Smooth muscle cell of the brain vasculature (primary cell): ENCODE data around the gene LAMC2.
"Not testable (repeated sequence)": the region's sequence is repeated elsewhere in the genome, so short reads cannot be mapped to it uniquely, and the experiment has no call there.

Experiments
- DNase-seq: peaks from one replicate; pipeline ENCODE4 v3.0.0-alpha.2; 2012; ENCODE audit warnings: low read depth, low spot score

Gene LAMC2

GRCh38 chr1:183263886-183264602 lies 78.0 kb downstream of the LAMC2 start:
- no peak for DNase-seq

DNA sequence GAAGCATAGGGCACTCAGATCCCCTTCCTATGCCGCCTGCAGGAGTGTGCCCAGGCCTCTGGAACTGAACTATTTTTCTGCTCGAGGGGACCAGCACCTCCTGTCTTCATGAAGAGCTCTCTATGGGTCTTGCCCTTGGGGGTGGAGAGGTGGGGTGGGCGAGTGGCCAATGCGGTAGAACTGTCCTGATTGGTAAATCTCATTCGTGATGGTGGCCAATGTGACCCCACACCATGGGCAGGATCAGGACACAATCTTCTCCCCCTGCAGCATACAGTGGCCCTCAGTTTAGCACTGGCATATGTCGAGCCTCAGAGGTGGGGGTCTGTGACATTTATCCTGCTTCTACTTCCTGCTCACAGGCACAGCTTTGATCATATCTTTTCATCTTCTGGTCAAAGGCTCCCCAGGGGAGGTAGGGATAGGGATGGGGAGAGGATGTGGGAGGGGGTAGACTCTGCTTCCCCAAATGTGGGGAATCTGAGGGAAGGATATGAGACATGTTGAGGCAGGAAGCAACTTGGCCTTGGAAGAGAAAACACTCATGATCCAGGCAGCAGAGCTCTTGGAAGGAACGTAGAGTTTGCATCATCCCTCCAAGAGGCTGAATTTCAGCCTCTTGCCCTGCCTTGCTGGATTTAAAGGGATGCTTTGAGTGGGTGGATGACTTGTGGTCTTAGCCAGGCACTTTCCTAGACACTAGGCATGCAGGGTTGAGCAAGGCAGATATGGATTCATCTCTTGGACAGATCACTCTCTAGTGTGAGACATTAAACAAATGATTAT lies 81.8 kb downstream of the LAMC2 start:
- no peak for DNase-seq

DNA sequence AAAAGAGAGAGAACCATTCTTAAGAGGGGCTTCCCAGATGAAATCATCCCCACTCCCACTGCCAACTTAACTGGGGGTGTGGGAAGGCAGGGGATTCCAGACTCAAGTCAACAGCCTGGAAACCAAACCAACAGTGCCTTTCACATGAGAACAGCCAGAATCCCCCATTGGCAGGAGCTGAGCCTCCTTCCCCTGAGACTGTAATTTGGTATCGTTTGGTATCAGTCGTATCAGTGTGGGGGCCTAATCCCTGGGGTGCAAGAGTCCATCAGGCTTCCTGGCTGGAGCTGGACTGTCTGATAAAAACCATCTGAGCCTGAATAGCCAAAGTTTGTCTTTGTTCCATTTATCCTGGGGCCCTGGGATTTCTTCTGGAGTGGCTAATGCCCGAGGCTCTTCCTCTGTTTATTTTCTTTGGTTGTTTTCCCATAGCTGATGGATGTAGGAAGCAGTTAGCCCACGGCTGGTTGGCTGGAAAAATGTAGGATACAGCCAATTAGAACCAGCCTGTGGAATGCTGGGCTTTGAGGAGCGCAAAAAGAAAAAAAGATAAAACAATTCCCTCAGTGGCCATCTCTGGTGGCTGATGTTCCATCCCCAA lies 84.6 kb downstream of the LAMC2 start:
- DNase-seq = peak; percentile 71

- no peak for DNase-seq
Measured at GRCh38 chr1:183272390-183272848, 86.4 kb downstream of the LAMC2 start.

DNA sequence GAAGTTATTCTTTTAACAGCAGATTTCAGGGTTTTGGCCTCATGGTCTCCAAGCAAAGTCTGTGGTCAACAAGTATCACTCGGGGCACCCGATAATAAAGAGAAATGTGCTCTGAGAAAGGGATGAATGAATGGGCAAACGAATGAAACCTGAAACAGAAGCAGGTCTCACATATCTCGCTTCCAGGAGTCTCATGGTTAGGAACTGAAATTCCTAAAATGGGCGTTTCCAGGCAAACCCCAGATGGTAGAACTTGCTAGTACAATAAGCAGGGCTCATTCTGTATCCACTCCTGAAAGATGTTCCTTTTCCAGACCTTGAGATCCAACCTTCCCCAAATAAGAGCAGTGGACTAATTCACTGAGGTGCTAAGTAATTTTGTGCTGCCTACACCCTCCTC lies 87.2 kb downstream of the LAMC2 start:
- no peak for DNase-seq

DNA sequence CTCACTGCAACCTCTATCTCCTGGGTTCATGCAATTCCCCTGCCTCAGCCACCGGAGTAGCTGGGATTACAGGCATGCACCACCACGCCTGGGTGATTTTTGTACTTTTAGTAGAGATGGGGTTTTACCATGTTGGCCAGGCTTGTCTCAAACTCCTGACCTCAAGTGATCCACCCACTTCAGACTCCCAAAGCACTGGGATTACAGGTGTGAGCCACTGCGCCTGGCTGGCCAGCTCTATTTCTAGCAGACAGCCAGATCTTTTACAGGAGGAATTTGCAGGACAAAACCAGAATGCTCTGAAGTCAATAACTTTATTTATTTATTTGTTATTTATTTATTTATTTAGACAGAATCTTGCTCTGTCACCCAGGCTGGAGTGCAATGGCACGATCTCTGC lies 87.9 kb downstream of the LAMC2 start:
- DNase-seq = not testable (repeated sequence)

DNA sequence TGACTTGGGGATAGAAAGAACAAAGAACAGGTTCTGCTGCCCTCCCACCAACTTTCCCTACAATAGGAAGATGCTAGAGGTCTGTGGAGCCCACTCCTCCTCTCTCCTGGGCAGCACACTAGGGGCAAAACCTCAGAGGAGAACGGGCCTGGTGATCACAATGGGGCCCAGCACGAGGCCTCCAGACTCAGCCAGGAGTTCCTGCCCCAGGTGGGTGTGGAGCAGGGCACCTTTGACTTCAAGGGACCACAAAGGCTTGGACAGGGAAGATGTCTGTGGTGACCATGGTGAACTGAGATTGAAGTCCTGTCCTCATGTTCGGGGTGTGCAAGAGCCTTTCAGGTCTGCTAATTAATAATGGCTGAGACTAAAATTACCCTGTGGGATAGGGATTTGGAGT lies 88.8 kb downstream of the LAMC2 start:
- DNase-seq = no peak

DNA sequence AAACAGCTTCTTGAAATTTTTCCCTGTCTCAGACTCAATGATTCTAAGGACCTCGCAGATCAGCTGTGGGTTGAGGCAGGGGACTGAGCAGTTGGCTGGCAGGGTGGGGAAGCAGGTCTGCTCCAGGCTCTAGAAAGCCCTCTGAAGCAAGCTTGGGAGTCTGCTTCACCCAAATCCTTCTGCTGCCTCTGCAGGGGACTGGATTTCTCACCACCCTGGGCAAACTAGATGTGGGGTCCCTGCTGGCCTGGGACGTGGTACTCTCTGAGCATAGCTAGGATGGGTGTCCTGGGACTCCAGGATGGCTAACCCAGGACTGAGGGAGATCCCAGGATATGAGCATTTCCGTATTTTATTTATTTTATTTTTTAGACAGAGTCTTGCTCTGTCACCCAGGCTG lies 89.3 kb downstream of the LAMC2 start:
- DNase-seq = no peak

GRCh38 chr1:183276386-183277080 lies 90.5 kb downstream of the LAMC2 start:
- DNase-seq = no peak

- peak; percentile 57 for DNase-seq
Measured at GRCh38 chr1:183277821-183278738, 92.0 kb downstream of the LAMC2 start.

GRCh38 chr1:183278739-183279591 lies 92.9 kb downstream of the LAMC2 start:
- DNase-seq = peak; percentile 65

DNA sequence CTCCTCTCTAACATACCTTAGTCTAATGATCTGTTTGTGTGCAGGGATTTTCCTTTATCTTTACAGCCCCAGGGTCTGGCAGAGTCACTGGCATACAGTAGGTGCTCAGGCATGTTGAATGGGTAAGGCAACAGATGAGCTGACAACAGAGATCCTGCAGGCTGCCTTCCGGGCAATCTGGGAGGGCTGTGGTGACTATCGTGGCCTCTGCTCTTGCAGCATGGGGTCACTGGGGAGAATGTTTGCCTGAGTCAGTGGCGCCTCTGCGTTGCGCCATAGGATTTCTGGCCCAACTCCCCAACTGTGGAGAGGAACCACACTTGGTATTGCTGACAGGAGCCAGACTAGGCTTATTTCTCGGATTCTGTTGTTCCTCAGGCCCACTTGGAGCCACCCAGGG lies 93.8 kb downstream of the LAMC2 start:
- peak; percentile 62 for DNase-seq

- DNase-seq = no peak
Measured at GRCh38 chr1:183281039-183281438, 95.0 kb downstream of the LAMC2 start.

DNA sequence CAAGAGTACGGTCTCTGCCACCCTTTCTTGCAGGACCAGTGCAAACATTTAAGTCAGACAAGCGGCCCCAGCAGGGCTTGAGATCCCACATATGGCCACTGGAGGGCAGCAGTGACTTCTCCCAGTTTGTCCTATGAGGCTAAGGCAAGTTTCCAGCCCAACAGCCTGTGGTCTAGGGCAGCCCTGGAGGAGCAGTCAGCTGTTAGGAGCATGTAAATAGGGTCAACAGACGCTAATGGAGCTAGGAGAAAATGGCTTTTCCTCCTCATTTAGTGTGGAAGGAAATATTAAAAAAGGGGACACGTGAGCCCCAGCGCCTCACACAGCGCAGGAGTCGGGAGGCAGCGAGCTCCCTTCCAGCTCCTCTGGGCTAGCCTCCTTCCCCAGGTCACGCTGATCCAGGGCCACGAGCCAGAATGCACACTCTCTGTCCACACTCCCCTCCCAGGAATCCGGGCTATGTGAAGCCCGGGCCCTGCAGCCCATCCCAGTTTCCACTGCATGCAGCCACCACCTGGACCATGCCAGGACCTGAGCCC lies 95.6 kb downstream of the LAMC2 start:
- peak; percentile 93 for DNase-seq

- DNase-seq = no peak
Measured at GRCh38 chr1:183282101-183282855, 96.2 kb downstream of the LAMC2 start.

GRCh38 chr1:183283286-183283685 lies 97.2 kb downstream of the LAMC2 start:
- no peak for DNase-seq

DNA sequence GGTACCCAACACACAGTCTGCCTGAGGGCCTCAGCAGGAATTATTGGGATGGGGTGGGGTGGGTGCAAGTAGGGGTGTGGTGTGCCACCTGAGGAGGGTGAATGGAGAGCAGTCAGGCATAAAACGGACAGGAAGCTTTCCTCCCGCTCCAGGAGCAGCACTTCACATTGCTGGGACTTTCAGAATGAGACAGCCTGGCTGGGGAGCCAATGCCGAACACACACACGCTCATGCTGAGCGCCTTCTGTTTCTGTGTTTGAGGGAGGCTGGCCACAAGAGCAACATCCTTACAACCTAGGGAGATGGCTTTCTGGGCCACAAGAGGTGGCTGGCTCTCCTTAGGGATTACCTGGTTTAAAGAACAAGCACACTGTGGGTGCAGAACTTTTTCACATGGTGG lies 98.0 kb downstream of the LAMC2 start:
- no peak for DNase-seq

DNA sequence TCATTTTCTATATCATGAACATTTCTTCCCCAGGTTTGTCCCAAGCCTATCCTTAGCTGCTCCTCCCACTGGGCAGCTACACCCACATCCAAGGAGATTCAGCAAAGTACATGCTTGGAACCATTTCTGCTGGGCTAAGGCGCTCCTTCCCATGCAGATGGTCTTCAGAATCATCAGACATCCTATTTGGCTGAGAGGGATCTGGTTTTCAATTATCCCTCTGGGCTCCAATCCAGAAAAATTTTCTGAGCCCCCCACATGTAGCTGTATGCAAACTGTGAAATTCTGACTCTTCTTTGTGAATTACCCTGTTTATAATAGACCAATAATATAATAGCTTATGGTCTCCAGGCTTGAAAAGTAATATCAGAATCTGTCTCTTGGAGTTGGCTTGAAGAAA lies 99.2 kb downstream of the LAMC2 start:
- DNase-seq = no peak

GRCh38 chr1:183285746-183286145 lies 99.7 kb downstream of the LAMC2 start:
- DNase-seq = no peak
